ENCODE data around the gene SHROOM4.

- TF ChIP-seq CTCF (IDR thresholded peaks at IDR 0.05; ENCODE audit: insufficient read depth, low read depth, low read length) (no peak), EZH2 (IDR thresholded peaks at IDR 0.05; ENCODE audit: insufficient read depth, low read length) (no peak)
These were observed 97.3 kb downstream of the SHROOM4 start for GRCh38 chrX:50716706-50717105.

Measured in astrocyte (in vitro differentiated cells and primary cell).